Esophagus squamous epithelium (tissue), 4 donors: ENCODE measurements around the gene ARMS2.

Experiments used
- POLR2A ChIP-seq, 4 donors: fragments of 450-650 bp; IDR thresholded peaks; one replicate each; pipeline ENCODE4 v1.6.1; 2017; ENCODE audit warnings: antibody characterized with exemption in 4 of 4, mild to moderate bottlenecking in 4 of 4, moderate library complexity in 3 of 4
- TF ChIP-seq, protein P1 (sequence below), 6 experiments: fragments of 450-650 bp in 4 of 6; fragments of 200-600 bp in 2 of 6; sonication (generic) in 2 of 6; IDR thresholded peaks; one replicate each; pipeline ENCODE4 v1.5.1; 2016 to 2019; ENCODE audit warnings: antibody characterized with exemption in 6 of 6, mild to moderate bottlenecking in 4 of 6, moderate library complexity in 4 of 6

GRCh38 chr10:122494173-122494820 lies 39.8 kb downstream of the ARMS2 start:
- TF ChIP-seq, protein P1, sequence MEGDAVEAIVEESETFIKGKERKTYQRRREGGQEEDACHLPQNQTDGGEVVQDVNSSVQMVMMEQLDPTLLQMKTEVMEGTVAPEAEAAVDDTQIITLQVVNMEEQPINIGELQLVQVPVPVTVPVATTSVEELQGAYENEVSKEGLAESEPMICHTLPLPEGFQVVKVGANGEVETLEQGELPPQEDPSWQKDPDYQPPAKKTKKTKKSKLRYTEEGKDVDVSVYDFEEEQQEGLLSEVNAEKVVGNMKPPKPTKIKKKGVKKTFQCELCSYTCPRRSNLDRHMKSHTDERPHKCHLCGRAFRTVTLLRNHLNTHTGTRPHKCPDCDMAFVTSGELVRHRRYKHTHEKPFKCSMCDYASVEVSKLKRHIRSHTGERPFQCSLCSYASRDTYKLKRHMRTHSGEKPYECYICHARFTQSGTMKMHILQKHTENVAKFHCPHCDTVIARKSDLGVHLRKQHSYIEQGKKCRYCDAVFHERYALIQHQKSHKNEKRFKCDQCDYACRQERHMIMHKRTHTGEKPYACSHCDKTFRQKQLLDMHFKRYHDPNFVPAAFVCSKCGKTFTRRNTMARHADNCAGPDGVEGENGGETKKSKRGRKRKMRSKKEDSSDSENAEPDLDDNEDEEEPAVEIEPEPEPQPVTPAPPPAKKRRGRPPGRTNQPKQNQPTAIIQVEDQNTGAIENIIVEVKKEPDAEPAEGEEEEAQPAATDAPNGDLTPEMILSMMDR (IDR thresholded peaks at IDR 0.05) = no peak
- no peak for TF ChIP-seq POLR2A (IDR thresholded peaks at IDR 0.05)
